HG03066 (cell line): ENCODE measurements around the gene HS6ST1.
A peak's percentile ranks its signal among the peaks of the same experiment; 100 is the strongest.
"Not testable (repeated sequence)": the region's sequence is repeated elsewhere in the genome, so short reads cannot be mapped to it uniquely, and the experiment has no call there.

ENCODE experiments used
- ATAC-seq: cut with Tn5 transposase; IDR thresholded peaks from one replicate; pipeline ENCODE4 v1.9.1; 2021; ENCODE audit warnings: low read depth; ENCODE audit not compliant: unreplicated experiment

The HS6ST1 gene

GRCh38 chr2:128323555-128323931 is 4.9 kb upstream of the HS6ST1 start:
- no peak for ATAC-seq

GRCh38 chr2:128322715-128323554 is 4.3 kb upstream of the HS6ST1 start:
- no peak for ATAC-seq

- peak; percentile 49 for ATAC-seq
Observed at GRCh38 chr2:128321784-128322714, 3.4 kb upstream of the HS6ST1 start.

GRCh38 chr2:128320906-128321771 is 2.5 kb upstream of the HS6ST1 start:
- ATAC-seq: no peak

- no peak for ATAC-seq
Observed at GRCh38 chr2:128320192-128320905, 1.7 kb upstream of the HS6ST1 start.

- no peak for ATAC-seq
Observed at GRCh38 chr2:128319631-128320191, 1.0 kb upstream of the HS6ST1 start.

- peak; percentile 7 for ATAC-seq
Observed at GRCh38 chr2:128318245-128318644, 423 bp downstream of the HS6ST1 start.

- ATAC-seq: not testable (repeated sequence)
Observed at GRCh38 chr2:128317899-128318225, 806 bp downstream of the HS6ST1 start.

GRCh38 chr2:128317181-128317898 is 1.3 kb downstream of the HS6ST1 start:
- ATAC-seq: peak; percentile 41

GRCh38 chr2:128316777-128317180 is 1.9 kb downstream of the HS6ST1 start:
- ATAC-seq: no peak

- no peak for ATAC-seq
Observed at GRCh38 chr2:128315829-128316776, 2.6 kb downstream of the HS6ST1 start.

- ATAC-seq: no peak
Observed at GRCh38 chr2:128315122-128315828, 3.4 kb downstream of the HS6ST1 start.

GRCh38 chr2:128314348-128315121 is 4.1 kb downstream of the HS6ST1 start:
- ATAC-seq: no peak

GRCh38 chr2:128313931-128314347 is 4.7 kb downstream of the HS6ST1 start:
- no peak for ATAC-seq

- no peak for ATAC-seq
Observed at GRCh38 chr2:128313091-128313836, 5.4 kb downstream of the HS6ST1 start.

GRCh38 chr2:128312411-128312810 is 6.3 kb downstream of the HS6ST1 start:
- ATAC-seq: no peak
